DLD1 (cell line): Measurements from ENCODE around the gene KCTD11.

Experiments
- in situ Hi-C: cut with HindIII; loops from 2 replicates; pipeline ENCODE4 v1.10.0; 2017; ENCODE audit warnings: low sequenced_read_pairs

The KCTD11 gene

GRCh38 chr17:7403043-7403726 is 51.2 kb downstream of the KCTD11 start:
- in situ Hi-C loops, result no loop called here

GRCh38 chr17:7403727-7403976 is 51.7 kb downstream of the KCTD11 start:
- in situ Hi-C loops, result no loop called here

- in situ Hi-C loops, result no loop called here
Observed at GRCh38 chr17:7403977-7404736, 52.2 kb downstream of the KCTD11 start, which contains the start of gene TMEM256. Gene TMEM256 (minus strand): TSS chr17:7404097. CDS start chr17:7404084, 13 bp downstream.
